H9 (cell line): ENCODE measurements around the gene PIBF1. TPM values are rescaled to one million over a fixed set of nuclear protein-coding genes. Genes with fewer than 3 reads are reported as not detected.

Source experiments
- DNase-seq: peaks from one replicate; pipeline ENCODE4 v3.0.0-alpha.2; 2017
- H2AFZ ChIP-seq: one replicate; pipeline ENCODE4 v1.6.1; 2013; ENCODE audit warnings: mild to moderate bottlenecking, low read length, control low read depth, moderate library complexity
- H2AK5ac ChIP-seq: 2 replicates; pipeline ENCODE4 v1.6.1; 2013; ENCODE audit warnings: low read length, control low read depth, mixed read lengths; ENCODE audit not compliant: insufficient read length
- H2BK120ac ChIP-seq: one replicate; pipeline ENCODE4 v1.6.1; 2013; ENCODE audit warnings: low read depth, mild to moderate bottlenecking, low read length, control low read depth, inconsistent platforms; ENCODE audit not compliant: poor library complexity, severe bottlenecking
- H2BK12ac ChIP-seq: 2 replicates; pipeline ENCODE4 v1.6.1; 2013; ENCODE audit warnings: low read length, control low read depth, mixed read lengths, low read depth; ENCODE audit not compliant: insufficient read length
- H2BK15ac ChIP-seq: 2 replicates; pipeline ENCODE4 v1.6.1; 2013; ENCODE audit warnings: low read depth, low read length, control low read depth
- H2BK20ac ChIP-seq: one replicate; pipeline ENCODE4 v1.6.1; 2013; ENCODE audit warnings: low read depth, mild to moderate bottlenecking, low read length, control low read depth, inconsistent platforms; ENCODE audit not compliant: poor library complexity, severe bottlenecking
- H2BK5ac ChIP-seq: 2 replicates; pipeline ENCODE4 v1.6.1; 2013; ENCODE audit warnings: low read length, control low read depth, mixed read lengths; ENCODE audit not compliant: insufficient read length
- H3K14ac ChIP-seq: 2 replicates; pipeline ENCODE4 v1.6.1; 2013; ENCODE audit warnings: low read length, control low read depth; ENCODE audit not compliant: insufficient read depth
- H3K18ac ChIP-seq: 2 replicates; pipeline ENCODE4 v1.6.1; 2013; ENCODE audit warnings: low read depth, mild to moderate bottlenecking, mixed read lengths, low read length, control low read depth; ENCODE audit not compliant: insufficient read length
- H3K23ac ChIP-seq: 2 replicates; pipeline ENCODE4 v1.6.1; 2013; ENCODE audit warnings: low read length, control low read depth, mixed read lengths, low read depth; ENCODE audit not compliant: insufficient read length
- H3K23me2 ChIP-seq: 2 replicates; pipeline ENCODE4 v1.6.1; 2013; ENCODE audit warnings: low read depth, mild to moderate bottlenecking, mixed read lengths, low read length, control low read depth; ENCODE audit not compliant: insufficient read length, poor library complexity, severe bottlenecking
- H3K27ac ChIP-seq: 2 replicates; pipeline ENCODE4 v1.5.1; 2013; ENCODE audit warnings: low read length, control low read depth, mixed read lengths, low read depth; ENCODE audit not compliant: insufficient read length
- H3K27me3 ChIP-seq: 2 replicates; pipeline ENCODE4 v1.6.1; 2013; ENCODE audit warnings: low read length, control low read depth, inconsistent platforms; ENCODE audit not compliant: insufficient read depth
- H3K4ac ChIP-seq: 2 replicates; pipeline ENCODE4 v1.6.1; 2013; ENCODE audit warnings: low read depth, mild to moderate bottlenecking, control low read depth, inconsistent platforms, low read length, moderate library complexity
- H3K4me1 ChIP-seq: 2 replicates; pipeline ENCODE4 v1.6.1; 2013; ENCODE audit warnings: low read length, control low read depth, inconsistent platforms; ENCODE audit not compliant: insufficient read depth
- H3K4me2 ChIP-seq: 2 replicates; pipeline ENCODE4 v1.6.1; 2013; ENCODE audit warnings: low read length, control low read depth, mixed read lengths; ENCODE audit not compliant: insufficient read length, insufficient read depth
- H3K56ac ChIP-seq: 2 replicates; pipeline ENCODE4 v1.6.1; 2013; ENCODE audit warnings: low read depth, mild to moderate bottlenecking, mixed read lengths, low read length, control low read depth; ENCODE audit not compliant: insufficient read length
- H3K79me1 ChIP-seq: 2 replicates; pipeline ENCODE4 v1.6.1; 2013; ENCODE audit warnings: low read depth, mild to moderate bottlenecking, moderate library complexity, low read length, control low read depth, inconsistent platforms; ENCODE audit not compliant: insufficient read depth, poor library complexity, severe bottlenecking
- H3K79me2 ChIP-seq: 2 replicates; pipeline ENCODE4 v1.6.1; 2013; ENCODE audit warnings: low read length, control low read depth, inconsistent platforms; ENCODE audit not compliant: insufficient read depth
- H3K9ac ChIP-seq: 2 replicates; pipeline ENCODE4 v1.6.1; 2013; ENCODE audit warnings: low read length, control low read depth, mixed read lengths; ENCODE audit not compliant: insufficient read length; ENCODE audit errors: extremely low read depth
- H3K9me3 ChIP-seq: one replicate; pipeline ENCODE4 v1.6.1; 2013; ENCODE audit warnings: low read depth, low read length, inconsistent platforms; ENCODE audit not compliant: control insufficient read depth
- H3T11ph ChIP-seq: one replicate; pipeline ENCODE4 v1.6.1; 2013; ENCODE audit warnings: mild to moderate bottlenecking, low read length, control low read depth, inconsistent platforms
- H4K20me1 ChIP-seq: one replicate; pipeline ENCODE4 v1.6.1; 2013; ENCODE audit not compliant: control insufficient read depth, insufficient read length, insufficient read depth
- H4K5ac ChIP-seq: 2 replicates; pipeline ENCODE4 v1.6.1; 2013; ENCODE audit warnings: low read depth, mild to moderate bottlenecking, mixed read lengths, low read length, control low read depth; ENCODE audit not compliant: insufficient read length
- H4K8ac ChIP-seq: replicated peaks from 2 replicates; pipeline ENCODE4 v1.6.1; 2013; ENCODE audit warnings: low read length, control low read depth, mixed read lengths, low read depth; ENCODE audit not compliant: insufficient read length
- H4K91ac ChIP-seq: 2 replicates; pipeline ENCODE4 v1.6.1; 2013; ENCODE audit warnings: low read depth, mild to moderate bottlenecking, moderate library complexity, mixed read lengths, low read length, control low read depth; ENCODE audit not compliant: insufficient read length
- H3K27ac Mint-ChIP-seq, 3 experiments: 2 replicates in 2 of 3; 3 replicates in 1 of 3; pipeline ENCODE4 v1.8.0; 2020 to 2021; ENCODE audit warnings: mixed read lengths in 3 of 3, mild to moderate bottlenecking in 1 of 3, moderate library complexity in 1 of 3
- H3K27me3 Mint-ChIP-seq: 2 replicates; pipeline ENCODE4 v1.8.0; 2021; ENCODE audit warnings: low read depth, mild to moderate bottlenecking, moderate library complexity, mixed read lengths
- H3K36me3 Mint-ChIP-seq, 3 experiments: 2 replicates in 2 of 3; 3 replicates in 1 of 3; pipeline ENCODE4 v1.8.0; 2020 to 2021; ENCODE audit warnings: low read depth in 3 of 3, mixed read lengths in 3 of 3; ENCODE audit not compliant: insufficient read depth in 1 of 3
- H3K4me1 Mint-ChIP-seq, 2 experiments: 2 replicates each; pipeline ENCODE4 v1.8.0; 2020; ENCODE audit warnings: mixed read lengths in 2 of 2
- H3K4me3 Mint-ChIP-seq, 2 experiments: 2 replicates in 1 of 2; 3 replicates in 1 of 2; pipeline ENCODE4 v1.8.0; 2020 to 2021; ENCODE audit warnings: mild to moderate bottlenecking in 2 of 2, mixed read lengths in 2 of 2, moderate library complexity in 1 of 2
- H3K9me3 Mint-ChIP-seq, 2 experiments: 2 replicates in 1 of 2; 3 replicates in 1 of 2; pipeline ENCODE4 v1.8.0; 2020; ENCODE audit warnings: mild to moderate bottlenecking in 2 of 2, mixed read lengths in 2 of 2, moderate library complexity in 1 of 2
- WGBS: extraction: QIAGEN DNeasy Blood & Tissue Kit; methylation state at CpG from one replicate; pipeline ENCODE4 v1.1.7; 2013; ENCODE audit warnings: missing lambda C conversion rate, low lambda C conversion rate, mixed read lengths; ENCODE audit not compliant: insufficient read length; ENCODE audit errors: extremely low coverage; 5-methylcytosine and 5-hydroxymethylcytosine counted together
- total RNA-seq: library from RNA; stranded (reverse); gene quantifications from 2 replicates; pipeline ENCODE4 v1.2.1, GENCODE V29; 2021
- TF ChIP-seq, protein P1 (sequence below): fragments of 200-600 bp; sonication (generic); conservative IDR thresholded peaks from 3 replicates; pipeline ENCODE4 v1.8.0; 2021; ENCODE audit warnings: antibody characterized with exemption, mild to moderate bottlenecking

PIBF1 gene
- total RNA-seq, 1 experiment from 2014 or later: 12.7 TPM

DNA sequence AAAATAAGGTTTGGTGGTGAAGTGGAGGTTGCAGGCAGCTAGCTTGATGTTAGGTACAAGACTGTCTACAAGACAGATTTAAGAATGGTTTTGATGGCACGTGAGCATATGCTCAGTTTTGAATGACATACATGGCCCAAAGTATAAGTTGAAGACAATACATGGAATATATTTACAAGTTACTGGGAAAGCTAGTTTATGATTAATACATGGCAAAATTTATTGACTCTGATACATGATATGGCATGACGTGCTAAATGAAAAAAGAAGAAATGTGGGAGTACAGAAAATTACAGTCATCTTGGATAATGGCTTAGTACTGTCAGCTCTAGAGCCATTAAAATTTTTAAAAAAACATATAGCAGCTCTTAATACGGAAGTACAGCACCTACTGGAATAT lies 281.2 kb downstream of the PIBF1 start:
- H4K20me1 ChIP-seq: no peaks in the 10 kb centered on the region
- H2BK20ac ChIP-seq: no peak overlapping the region
- Mint-ChIP-seq H3K9me3 (no peaks in the 10 kb centered on the region), H3K27ac (no peak overlapping the region), H3K27me3 (peaks cover 52% of the 10 kb centered on the region), H3K4me1 (peaks cover 57 to 58% of the 10 kb centered on the region in 2 experiments), H3K36me3 (peaks cover 0 to 10% (median 2%) of the 10 kb centered on the region in 3 experiments; a peak in 3 of 7 replicates), H3K4me3 (no peak overlapping the region; a peak in 1 of 5 replicates)
- H2BK120ac ChIP-seq: no peak overlapping the region
- peaks cover 17% of the 10 kb centered on the region for H3K27me3 ChIP-seq
- no peak overlapping the region for H2BK5ac ChIP-seq
- no peak overlapping the region for H3T11ph ChIP-seq
- no peak overlapping the region for H4K91ac ChIP-seq
- no peak overlapping the region for H3K14ac ChIP-seq
- no peak for DNase-seq
- no peaks in the 10 kb centered on the region for H3K9me3 ChIP-seq
- H4K5ac ChIP-seq: no peak overlapping the region
- TF ChIP-seq, protein P1, sequence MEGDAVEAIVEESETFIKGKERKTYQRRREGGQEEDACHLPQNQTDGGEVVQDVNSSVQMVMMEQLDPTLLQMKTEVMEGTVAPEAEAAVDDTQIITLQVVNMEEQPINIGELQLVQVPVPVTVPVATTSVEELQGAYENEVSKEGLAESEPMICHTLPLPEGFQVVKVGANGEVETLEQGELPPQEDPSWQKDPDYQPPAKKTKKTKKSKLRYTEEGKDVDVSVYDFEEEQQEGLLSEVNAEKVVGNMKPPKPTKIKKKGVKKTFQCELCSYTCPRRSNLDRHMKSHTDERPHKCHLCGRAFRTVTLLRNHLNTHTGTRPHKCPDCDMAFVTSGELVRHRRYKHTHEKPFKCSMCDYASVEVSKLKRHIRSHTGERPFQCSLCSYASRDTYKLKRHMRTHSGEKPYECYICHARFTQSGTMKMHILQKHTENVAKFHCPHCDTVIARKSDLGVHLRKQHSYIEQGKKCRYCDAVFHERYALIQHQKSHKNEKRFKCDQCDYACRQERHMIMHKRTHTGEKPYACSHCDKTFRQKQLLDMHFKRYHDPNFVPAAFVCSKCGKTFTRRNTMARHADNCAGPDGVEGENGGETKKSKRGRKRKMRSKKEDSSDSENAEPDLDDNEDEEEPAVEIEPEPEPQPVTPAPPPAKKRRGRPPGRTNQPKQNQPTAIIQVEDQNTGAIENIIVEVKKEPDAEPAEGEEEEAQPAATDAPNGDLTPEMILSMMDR: no peak
- H2BK15ac ChIP-seq: no peak overlapping the region
- H3K79me2 ChIP-seq: no peaks in the 10 kb centered on the region
- H4K8ac ChIP-seq: no peak overlapping the region
- H3K4me1 ChIP-seq: no peaks in the 10 kb centered on the region
- no peak overlapping the region for H2AK5ac ChIP-seq
- no peak overlapping the region for H3K4me2 ChIP-seq
- no peak overlapping the region for H3K9ac ChIP-seq
- H2AFZ ChIP-seq: no peak overlapping the region
- no peak overlapping the region for H3K56ac ChIP-seq
- H3K18ac ChIP-seq: no peak overlapping the region
- no peak overlapping the region for H3K23ac ChIP-seq
- no peaks in the 10 kb centered on the region for H3K79me1 ChIP-seq
- no peak overlapping the region for H3K27ac ChIP-seq
- no peak overlapping the region for H2BK12ac ChIP-seq
- no peak overlapping the region for H3K4ac ChIP-seq
- H3K23me2 ChIP-seq: peaks cover 11% of the 10 kb centered on the region
- WGBS: no CpG with 5 or more reads among the region's 3 CpGs
